Measurements from ENCODE around the gene RRAGA.

DNA sequence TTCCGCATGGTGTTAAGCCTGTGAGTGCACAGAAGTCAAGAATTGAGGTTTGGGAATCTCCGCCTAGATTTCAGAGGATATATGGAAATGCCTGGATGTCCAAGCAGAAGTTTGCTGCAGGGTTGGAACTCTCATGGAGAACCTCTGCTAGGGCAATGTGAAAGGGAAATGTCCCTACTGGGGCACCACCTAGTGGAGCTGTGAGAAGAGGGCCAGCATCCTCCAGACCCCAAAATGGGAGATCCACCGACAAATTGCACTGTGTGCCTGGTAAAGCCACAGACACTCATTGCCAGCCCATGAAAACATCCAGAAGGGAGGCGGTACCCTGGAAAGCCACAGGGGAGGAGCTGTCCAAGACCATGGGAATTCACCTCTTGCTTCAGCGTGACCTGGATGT is 12.6 kb upstream of the RRAGA start:
- TF ChIP-seq CTCF (IDR thresholded peaks at IDR 0.05; ENCODE audit: borderline replicate concordance, extremely low read depth, low read length, poor library complexity, severe bottlenecking) (peak; percentile 43), EZH2 (IDR thresholded peaks at IDR 0.05; ENCODE audit: borderline replicate concordance, low read depth, low read length, severe bottlenecking) (no peak)

Data from DND-41 (cell line).